ENCODE results near the gene STK32B. TPM values are rescaled to one million over a fixed set of nuclear protein-coding genes. Genes with fewer than 3 reads are reported as not detected.

The STK32B gene
- total and polyA plus RNA-seq, 4 donors = 0.02 to 0.28 (median 0.08) TPM; not detected in 1

DNA sequence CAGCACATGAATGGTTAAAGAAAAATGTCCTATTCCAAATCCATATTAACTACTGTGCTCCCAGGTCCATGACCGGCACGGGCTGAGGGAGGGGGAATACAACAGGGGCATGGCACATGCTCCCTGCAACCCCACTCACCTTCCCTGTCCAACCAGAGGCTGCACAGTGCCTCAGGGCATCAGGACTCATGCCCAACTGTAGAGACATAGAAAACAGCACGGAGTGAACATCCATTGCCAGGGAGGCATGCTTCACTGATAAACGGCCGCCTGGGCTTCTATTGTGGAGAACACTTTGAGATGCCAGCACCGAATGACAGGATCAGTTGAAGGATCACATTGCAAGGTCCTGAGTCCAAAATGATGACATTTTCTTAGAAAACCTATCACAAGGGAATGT, 140.6 kb downstream of the STK32B start:
- Histone ChIP-seq H3K9ac (ENCODE audit: low read depth in 1 of 2, low read length in 2 of 2) (no peak overlapping the region), H3K27me3 (ENCODE audit: control insufficient read depth in 4 of 4, insufficient read depth in 4 of 4, low read length in 3 of 4) (peaks cover 0 to 4% (median 0%) of the 10 kb centered on the region in 4 donors), H3K4me1 (ENCODE audit: control insufficient read depth in 4 of 4, insufficient read depth in 4 of 4, low read length in 3 of 4) (no peaks in the 10 kb centered on the region), H3K36me3 (ENCODE audit: control insufficient read depth in 4 of 4, insufficient read depth in 3 of 4, low read depth in 1 of 4, low read length in 3 of 4) (no peaks in the 10 kb centered on the region), H3K27ac (ENCODE audit: low read depth in 1 of 2, low read length in 2 of 2) (no peak overlapping the region), H3K9me3 (ENCODE audit: control insufficient read depth in 4 of 4, low read length in 3 of 4) (no peaks in the 10 kb centered on the region), H3K4me3 (ENCODE audit: low read depth in 1 of 3, low read length in 3 of 3) (no peak overlapping the region)
- TF ChIP-seq, protein P1, sequence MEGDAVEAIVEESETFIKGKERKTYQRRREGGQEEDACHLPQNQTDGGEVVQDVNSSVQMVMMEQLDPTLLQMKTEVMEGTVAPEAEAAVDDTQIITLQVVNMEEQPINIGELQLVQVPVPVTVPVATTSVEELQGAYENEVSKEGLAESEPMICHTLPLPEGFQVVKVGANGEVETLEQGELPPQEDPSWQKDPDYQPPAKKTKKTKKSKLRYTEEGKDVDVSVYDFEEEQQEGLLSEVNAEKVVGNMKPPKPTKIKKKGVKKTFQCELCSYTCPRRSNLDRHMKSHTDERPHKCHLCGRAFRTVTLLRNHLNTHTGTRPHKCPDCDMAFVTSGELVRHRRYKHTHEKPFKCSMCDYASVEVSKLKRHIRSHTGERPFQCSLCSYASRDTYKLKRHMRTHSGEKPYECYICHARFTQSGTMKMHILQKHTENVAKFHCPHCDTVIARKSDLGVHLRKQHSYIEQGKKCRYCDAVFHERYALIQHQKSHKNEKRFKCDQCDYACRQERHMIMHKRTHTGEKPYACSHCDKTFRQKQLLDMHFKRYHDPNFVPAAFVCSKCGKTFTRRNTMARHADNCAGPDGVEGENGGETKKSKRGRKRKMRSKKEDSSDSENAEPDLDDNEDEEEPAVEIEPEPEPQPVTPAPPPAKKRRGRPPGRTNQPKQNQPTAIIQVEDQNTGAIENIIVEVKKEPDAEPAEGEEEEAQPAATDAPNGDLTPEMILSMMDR (IDR thresholded peaks at IDR 0.05; ENCODE audit: low read depth, low read length, missing input control) = no peak
- TF ChIP-seq YY1 (IDR thresholded peaks at IDR 0.05) (no peak), RXRA (IDR thresholded peaks at IDR 0.05) (no peak), FOXA2 (IDR thresholded peaks at IDR 0.05) (no peak), FOXA1 (IDR thresholded peaks at IDR 0.05) (no peak), RAD21 (IDR thresholded peaks at IDR 0.05) (no peak), SP1 (IDR thresholded peaks at IDR 0.05) (no peak), GABPA (IDR thresholded peaks at IDR 0.05 in 1 of 2, conservative IDR thresholded peaks at IDR 0.05 in 1 of 2) (no peak), HNF4A (conservative IDR thresholded peaks at IDR 0.05) (no peak), NR2F2 (IDR thresholded peaks at IDR 0.05) (no peak), EGR1 (IDR thresholded peaks at IDR 0.05; ENCODE audit: low read depth in 2 of 2) (no peak)
- TF ChIP-seq, protein P2, sequence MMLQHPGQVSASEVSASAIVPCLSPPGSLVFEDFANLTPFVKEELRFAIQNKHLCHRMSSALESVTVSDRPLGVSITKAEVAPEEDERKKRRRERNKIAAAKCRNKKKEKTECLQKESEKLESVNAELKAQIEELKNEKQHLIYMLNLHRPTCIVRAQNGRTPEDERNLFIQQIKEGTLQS (IDR thresholded peaks at IDR 0.05) = no peak
- TF ChIP-seq, protein P3, sequence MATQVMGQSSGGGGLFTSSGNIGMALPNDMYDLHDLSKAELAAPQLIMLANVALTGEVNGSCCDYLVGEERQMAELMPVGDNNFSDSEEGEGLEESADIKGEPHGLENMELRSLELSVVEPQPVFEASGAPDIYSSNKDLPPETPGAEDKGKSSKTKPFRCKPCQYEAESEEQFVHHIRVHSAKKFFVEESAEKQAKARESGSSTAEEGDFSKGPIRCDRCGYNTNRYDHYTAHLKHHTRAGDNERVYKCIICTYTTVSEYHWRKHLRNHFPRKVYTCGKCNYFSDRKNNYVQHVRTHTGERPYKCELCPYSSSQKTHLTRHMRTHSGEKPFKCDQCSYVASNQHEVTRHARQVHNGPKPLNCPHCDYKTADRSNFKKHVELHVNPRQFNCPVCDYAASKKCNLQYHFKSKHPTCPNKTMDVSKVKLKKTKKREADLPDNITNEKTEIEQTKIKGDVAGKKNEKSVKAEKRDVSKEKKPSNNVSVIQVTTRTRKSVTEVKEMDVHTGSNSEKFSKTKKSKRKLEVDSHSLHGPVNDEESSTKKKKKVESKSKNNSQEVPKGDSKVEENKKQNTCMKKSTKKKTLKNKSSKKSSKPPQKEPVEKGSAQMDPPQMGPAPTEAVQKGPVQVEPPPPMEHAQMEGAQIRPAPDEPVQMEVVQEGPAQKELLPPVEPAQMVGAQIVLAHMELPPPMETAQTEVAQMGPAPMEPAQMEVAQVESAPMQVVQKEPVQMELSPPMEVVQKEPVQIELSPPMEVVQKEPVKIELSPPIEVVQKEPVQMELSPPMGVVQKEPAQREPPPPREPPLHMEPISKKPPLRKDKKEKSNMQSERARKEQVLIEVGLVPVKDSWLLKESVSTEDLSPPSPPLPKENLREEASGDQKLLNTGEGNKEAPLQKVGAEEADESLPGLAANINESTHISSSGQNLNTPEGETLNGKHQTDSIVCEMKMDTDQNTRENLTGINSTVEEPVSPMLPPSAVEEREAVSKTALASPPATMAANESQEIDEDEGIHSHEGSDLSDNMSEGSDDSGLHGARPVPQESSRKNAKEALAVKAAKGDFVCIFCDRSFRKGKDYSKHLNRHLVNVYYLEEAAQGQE (IDR thresholded peaks at IDR 0.05) = no peak
- TF ChIP-seq, protein P4, sequence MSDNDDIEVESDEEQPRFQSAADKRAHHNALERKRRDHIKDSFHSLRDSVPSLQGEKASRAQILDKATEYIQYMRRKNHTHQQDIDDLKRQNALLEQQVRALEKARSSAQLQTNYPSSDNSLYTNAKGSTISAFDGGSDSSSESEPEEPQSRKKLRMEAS (IDR thresholded peaks at IDR 0.05) = no peak
- WGBS = 80% methylated on average over 6 of the region's 6 CpGs
- DNase-seq (ENCODE audit: low spot score) = no peak

DNA sequence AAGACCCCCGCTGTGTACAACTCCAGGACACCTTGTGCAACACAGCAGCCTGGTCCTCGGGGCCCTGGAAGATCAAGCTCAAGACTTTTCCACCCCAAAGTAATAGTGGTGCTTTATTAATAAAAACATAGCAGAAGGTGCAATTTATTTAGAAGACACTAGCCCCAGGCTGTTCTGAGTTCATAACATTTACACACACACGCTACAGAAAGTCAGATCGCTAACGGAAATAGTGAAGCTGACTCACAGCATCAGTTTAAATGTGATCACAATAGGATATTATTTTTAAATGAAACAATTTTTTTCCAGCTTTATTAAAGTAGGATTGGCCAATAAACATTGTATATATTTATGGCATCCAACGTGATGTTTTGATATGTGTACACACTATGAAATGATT, 141.0 kb downstream of the STK32B start:
- no peak for DNase-seq (ENCODE audit: low spot score)
- TF ChIP-seq NR2F2 (IDR thresholded peaks at IDR 0.05) (no peak), SP1 (IDR thresholded peaks at IDR 0.05) (no peak), RXRA (IDR thresholded peaks at IDR 0.05) (no peak), GABPA (IDR thresholded peaks at IDR 0.05 in 1 of 2, conservative IDR thresholded peaks at IDR 0.05 in 1 of 2) (no peak), YY1 (IDR thresholded peaks at IDR 0.05) (no peak), HNF4G (IDR thresholded peaks at IDR 0.05) (no peak)
- TF ChIP-seq, protein P3 (IDR thresholded peaks at IDR 0.05) = no peak
- Histone ChIP-seq H3K9me3 (ENCODE audit: control insufficient read depth in 4 of 4, low read length in 3 of 4) (no peaks in the 10 kb centered on the region), H3K9ac (ENCODE audit: low read depth in 1 of 2, low read length in 2 of 2) (no peak overlapping the region), H3K27me3 (ENCODE audit: control insufficient read depth in 4 of 4, insufficient read depth in 4 of 4, low read length in 3 of 4) (peaks cover 0 to 4% (median 0%) of the 10 kb centered on the region in 4 donors), H3K4me3 (ENCODE audit: low read depth in 1 of 3, low read length in 3 of 3) (no peak overlapping the region), H3K36me3 (ENCODE audit: control insufficient read depth in 4 of 4, insufficient read depth in 3 of 4, low read depth in 1 of 4, low read length in 3 of 4) (no peaks in the 10 kb centered on the region), H3K27ac (ENCODE audit: low read depth in 1 of 2, low read length in 2 of 2) (no peak overlapping the region), H3K4me1 (ENCODE audit: control insufficient read depth in 4 of 4, insufficient read depth in 4 of 4, low read length in 3 of 4) (no peaks in the 10 kb centered on the region)
- 80% methylated on average over 6 of the region's 6 CpGs for WGBS

Data from liver (tissue), 9 donors.